ENCODE measurements around the gene ACSS1.
A peak's percentile ranks its signal among the peaks of the same experiment; 100 is the strongest.
"Not testable (repeated sequence)": the region's sequence is repeated elsewhere in the genome, so short reads cannot be mapped to it uniquely, and the experiment has no call there.

Gene ACSS1

DNA sequence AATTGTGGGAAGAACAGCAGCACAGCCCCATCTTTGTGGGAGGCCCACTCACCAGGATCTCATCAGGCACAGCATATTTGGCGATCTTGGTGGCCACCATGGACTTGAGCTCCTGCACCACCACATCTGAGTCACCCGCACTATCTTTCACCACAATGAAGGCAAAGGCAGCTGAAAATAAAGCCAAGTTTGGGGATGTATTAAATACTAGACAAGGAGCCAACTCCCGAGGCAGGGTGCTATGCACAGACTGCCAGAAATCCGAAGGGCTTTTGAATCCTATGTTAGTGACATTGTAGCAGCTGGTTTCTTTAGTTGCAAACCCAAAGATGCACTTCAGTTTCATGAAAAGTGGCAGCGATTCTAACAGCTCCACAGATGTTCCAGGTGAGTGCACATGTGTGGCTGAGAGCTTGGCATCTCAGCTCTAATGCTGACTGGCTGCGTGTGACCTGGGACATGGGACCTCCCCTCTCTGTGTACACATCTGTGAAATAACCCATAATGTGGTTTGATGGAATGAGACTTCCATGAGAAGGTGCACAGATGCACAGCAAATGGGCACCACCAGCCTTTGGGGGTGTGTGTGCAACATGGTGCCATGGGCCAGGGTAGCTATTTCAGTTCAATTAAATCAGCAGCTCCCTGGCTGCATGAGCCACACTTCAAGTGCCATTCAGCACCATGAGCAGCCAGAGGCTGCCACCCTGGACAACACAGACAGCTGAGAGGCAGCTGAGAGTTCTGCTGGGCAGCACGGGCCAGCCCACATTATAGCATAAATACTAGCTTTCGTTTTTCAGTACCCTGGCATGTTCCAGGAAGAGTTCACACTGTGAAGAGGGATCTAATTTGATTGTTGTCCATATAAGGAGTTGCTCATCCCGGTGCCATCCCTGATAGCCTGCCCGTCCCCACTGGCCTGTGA is 48.5 kb downstream of the ACSS1 start:
- no peak for DNase-seq

- no peak for DNase-seq
Observed at GRCh38 chr20:25008388-25009217, 49.3 kb downstream of the ACSS1 start.

DNA sequence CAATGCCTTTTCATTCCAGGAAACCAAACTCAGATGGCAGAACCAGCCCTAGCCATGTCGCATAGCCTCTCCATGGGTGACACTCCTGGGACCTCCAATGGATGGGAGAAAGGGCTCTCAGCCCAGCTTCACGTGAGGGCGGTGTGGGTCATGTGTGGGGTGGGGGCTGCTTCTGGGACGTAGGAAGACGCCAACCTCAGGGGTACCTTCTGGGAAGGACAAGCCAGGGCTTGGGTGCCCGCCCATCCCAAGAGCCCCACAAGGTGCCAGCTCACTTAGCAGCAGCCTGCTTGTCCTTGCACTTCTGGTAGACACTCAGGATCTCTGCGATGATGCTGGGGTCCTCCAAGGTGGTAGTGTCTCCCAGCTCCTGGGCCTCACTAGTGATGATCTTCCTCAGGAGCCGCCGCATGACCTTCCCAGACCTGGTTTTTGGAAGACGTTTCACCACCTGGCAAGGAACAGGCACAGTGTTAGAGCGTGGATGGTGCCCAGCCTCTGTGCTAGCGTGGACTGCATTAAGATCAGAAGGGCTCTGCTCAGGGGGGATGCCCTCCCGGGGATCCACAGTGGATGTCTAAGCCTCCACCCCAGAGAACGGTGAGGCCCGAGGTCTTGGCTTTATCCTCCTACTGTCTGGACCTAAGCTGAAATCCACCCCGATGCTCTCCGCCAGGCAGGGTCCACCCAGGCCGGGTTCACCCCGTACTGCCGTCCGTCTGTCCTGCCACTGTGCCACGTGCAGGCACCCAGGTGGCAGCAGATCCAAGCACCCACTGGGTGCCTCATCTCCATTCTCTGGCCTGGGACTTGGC is 50.2 kb downstream of the ACSS1 start:
- no peak for DNase-seq

DNA sequence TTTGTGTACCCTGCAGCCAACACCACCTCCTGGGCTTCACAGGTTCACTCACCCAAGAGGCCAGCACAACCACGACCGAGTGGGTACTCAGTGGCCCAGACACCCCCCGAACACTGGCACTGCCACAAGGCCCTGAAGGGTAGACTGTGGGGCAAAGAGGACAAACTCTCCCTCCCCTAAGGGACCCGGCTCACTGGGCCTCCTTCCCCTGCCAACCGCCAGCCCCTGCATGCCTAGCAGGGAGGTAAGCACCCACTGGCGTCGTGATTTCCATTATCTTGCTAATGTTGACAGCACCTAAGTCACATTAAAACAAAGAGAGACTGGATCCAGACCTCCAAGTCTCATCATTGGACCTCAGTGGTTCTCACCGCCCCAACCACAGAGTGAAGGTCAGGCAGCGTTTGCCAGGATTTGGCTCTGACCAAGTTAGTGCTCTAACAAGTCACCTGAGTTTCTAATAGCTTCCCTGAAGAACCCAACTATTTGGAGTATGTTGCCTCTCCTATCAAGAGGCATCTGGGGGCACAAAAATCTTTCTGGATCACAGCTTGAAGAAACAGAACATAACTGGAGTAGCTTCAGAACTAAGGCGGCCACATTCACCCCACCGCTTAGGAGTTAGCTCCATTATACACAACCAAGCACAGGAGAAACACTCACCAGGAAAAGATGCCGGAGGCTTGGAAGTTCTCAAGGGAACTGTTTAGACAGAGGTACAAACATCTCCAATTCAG is 51.3 kb downstream of the ACSS1 start:
- no peak for DNase-seq

- DNase-seq = no peak
Observed at GRCh38 chr20:25005661-25006060, 52.3 kb downstream of the ACSS1 start.

DNA sequence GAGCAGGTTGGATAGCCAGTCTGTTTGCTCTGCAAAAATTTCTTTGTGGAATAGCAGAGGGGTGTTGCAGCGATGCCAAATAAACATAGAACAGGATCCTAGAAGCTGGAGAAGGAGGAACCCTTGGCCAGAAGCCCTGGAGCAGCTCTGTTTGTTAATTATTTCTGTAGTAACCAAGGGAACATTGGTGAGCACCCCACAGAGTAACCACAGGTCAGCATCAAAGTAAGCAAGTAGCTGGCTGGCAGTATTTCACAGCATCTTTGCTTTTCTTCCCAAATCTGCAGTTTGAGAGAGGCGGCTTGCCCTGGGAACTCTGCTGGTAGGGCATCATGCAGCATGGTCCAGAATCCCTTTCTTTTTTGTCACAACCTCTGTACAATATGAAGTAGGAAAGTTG is 52.7 kb downstream of the ACSS1 start:
- DNase-seq = peak; percentile 29

DNA sequence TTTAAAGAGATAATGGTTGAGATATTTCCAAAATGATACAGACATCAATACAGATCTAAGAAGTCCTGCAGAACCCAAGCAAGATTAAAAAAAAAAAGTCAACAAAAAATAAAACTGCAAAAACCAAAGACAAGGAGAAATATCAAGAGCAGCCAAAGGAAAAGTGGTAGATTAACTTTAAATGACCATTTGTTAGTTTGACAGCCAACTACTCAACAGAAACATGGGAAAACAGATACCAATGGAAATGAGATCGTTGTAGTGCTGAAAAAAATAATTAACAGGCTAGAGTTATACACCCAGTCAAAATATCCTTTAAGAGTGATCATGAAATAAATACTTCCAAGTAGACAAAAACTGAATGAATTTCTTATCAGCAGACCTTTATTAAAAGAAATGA is 54.9 kb downstream of the ACSS1 start:
- DNase-seq = no peak

DNA sequence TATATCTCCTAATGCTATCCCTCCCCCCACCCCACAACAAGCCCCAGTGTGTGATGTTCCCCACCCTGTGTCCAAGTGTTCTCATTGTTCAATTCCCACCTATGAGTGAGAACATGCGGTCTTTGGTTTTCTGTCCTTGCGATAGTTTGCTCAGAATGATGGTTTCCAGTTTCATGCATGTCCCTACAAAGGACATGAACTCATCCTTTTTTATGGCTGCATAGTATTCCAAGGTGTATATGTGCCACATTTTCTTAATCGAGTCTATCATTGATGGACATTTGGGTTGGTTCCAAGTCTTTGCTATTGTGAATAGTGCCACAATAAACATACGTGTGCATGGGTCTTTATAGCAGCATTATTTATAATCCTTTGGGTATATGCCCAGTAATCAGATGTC is 56.6 kb downstream of the ACSS1 start:
- not testable (repeated sequence) for DNase-seq

GRCh38 chr20:25000268-25000801 is 57.6 kb downstream of the ACSS1 start:
- no peak for DNase-seq

GRCh38 chr20:24999568-24999967 is 58.4 kb downstream of the ACSS1 start:
- no peak for DNase-seq

DNA sequence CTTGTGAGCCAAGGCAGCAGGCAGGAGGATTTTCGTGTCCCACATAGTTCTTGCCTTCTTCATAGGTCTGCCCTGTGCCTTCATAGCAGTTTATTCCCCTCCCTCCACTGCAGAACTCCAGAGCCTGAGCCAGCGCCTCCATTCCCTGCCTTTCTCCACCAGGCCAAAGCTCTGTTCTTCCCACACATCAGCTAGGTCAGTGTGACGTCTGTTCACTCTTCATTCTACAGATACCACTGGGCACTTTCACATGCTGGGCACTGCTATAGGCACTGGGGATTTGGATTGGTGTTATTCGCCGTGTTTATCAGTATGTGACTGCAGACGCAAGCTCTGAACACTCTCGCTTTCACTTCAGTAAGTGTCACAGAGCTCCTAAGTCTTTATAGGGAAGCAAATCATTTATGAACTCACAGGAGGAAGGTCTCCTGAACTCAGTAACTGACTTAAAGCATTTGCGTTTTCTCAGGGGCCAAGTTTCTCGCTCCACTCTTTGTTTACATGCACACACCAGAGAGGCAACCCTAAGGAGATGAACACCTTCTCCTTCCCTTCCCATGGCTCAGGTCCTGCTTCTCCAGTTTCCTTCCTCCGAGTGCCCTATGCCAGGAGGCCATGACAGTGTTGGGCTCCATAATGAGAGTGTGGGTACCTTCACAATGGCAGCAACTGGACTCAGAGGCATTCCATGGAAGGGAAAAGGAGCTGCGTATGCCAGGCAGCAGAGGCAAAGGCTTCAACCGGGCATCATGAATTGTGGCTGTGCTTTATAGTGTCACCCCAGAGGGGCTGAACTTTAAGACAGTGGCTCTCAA is 59.1 kb downstream of the ACSS1 start:
- no peak for DNase-seq

GRCh38 chr20:24998121-24998520 is 59.8 kb downstream of the ACSS1 start:
- DNase-seq = no peak

- DNase-seq = no peak
Observed at GRCh38 chr20:24996449-24997377, 61.2 kb downstream of the ACSS1 start.

DNA sequence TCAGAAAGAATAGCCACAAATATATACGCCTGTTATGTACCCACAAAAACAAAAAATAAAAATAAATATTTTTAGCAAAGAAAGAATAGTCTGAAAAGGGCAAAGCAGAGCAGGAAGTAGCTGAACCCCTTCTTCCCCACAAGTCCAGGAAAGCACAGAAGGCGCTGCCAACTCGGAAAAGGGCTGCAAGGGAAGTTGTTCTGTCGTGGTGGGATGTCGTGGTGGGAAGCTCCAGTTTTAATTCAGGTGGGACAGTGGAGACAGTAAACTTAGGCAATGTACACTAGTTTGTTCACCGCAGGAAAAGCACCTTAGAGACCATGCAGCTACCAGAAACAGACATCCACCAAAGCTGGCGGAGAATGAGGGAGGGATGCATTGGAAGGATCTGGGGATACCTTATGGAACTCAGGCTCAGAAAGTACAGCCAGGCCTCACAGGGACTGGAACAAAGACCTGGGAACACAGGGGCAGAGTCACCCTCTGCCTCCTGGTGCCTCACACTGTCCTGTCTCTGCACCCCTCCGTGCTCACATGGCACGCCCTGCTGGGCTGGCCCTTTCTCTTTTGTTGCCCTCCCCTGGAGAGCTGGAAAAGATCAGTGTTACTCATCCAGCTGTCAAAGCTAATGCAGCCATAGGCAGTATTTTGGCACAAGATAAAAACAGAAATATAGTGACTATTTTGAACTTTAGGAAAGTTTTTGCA is 62.0 kb downstream of the ACSS1 start:
- DNase-seq = no peak

GRCh38 chr20:24994470-24995368 is 63.2 kb downstream of the ACSS1 start:
- DNase-seq = peak; percentile 89

- DNase-seq = no peak
Observed at GRCh38 chr20:24994186-24994465, 63.8 kb downstream of the ACSS1 start.

- peak; percentile 68 for DNase-seq
Observed at GRCh38 chr20:24993337-24994185, 64.4 kb downstream of the ACSS1 start.
